ENCODE measurements around the gene OR10C1.

DNA sequence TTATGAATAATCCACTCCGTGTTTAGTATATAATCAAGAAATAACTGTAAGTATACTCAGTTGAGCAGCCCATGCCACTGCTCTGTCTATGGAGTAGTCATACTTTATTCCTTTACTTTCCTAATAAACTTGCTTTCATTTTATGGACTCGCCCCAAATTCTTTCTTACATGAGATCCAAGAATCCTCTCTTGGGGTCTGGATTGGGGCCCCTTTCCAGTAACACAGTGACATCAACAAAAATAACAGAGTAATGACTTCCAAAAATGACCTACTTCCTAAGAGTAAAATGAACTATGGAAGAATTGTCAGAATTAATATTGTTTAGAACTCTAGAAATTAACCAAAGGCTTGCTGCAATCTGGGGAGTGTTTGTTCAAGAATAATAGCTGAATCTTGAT lies 26.7 kb downstream of the OR10C1 start:
- TF ChIP-seq, protein P1, sequence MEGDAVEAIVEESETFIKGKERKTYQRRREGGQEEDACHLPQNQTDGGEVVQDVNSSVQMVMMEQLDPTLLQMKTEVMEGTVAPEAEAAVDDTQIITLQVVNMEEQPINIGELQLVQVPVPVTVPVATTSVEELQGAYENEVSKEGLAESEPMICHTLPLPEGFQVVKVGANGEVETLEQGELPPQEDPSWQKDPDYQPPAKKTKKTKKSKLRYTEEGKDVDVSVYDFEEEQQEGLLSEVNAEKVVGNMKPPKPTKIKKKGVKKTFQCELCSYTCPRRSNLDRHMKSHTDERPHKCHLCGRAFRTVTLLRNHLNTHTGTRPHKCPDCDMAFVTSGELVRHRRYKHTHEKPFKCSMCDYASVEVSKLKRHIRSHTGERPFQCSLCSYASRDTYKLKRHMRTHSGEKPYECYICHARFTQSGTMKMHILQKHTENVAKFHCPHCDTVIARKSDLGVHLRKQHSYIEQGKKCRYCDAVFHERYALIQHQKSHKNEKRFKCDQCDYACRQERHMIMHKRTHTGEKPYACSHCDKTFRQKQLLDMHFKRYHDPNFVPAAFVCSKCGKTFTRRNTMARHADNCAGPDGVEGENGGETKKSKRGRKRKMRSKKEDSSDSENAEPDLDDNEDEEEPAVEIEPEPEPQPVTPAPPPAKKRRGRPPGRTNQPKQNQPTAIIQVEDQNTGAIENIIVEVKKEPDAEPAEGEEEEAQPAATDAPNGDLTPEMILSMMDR (IDR thresholded peaks at IDR 0.05), result no peak
- no peak for TF ChIP-seq POLR2A (IDR thresholded peaks at IDR 0.05)

Data from right lobe of liver (tissue), 4 donors.